Nephron (organoid): ENCODE results near the gene GNPTG.

ENCODE experiments used
- H3K27ac Mint-ChIP-seq, 3 experiments: 2 replicates each; pipeline ENCODE4 v1.8.0; 2020; ENCODE audit warnings: mixed read lengths in 3 of 3, mild to moderate bottlenecking in 2 of 3, moderate library complexity in 1 of 3
- H3K27me3 Mint-ChIP-seq: 2 replicates; pipeline ENCODE4 v1.8.0; 2021; ENCODE audit warnings: low read depth, mild to moderate bottlenecking, moderate library complexity, mixed read lengths
- H3K36me3 Mint-ChIP-seq: 2 replicates; pipeline ENCODE4 v1.8.0; 2020; ENCODE audit warnings: low read depth, mixed read lengths
- H3K4me1 Mint-ChIP-seq: 2 replicates; pipeline ENCODE4 v1.8.0; 2020; ENCODE audit warnings: mixed read lengths
- H3K4me3 Mint-ChIP-seq, 3 experiments: 2 replicates each; pipeline ENCODE4 v1.8.0; 2020; ENCODE audit warnings: mild to moderate bottlenecking in 3 of 3, mixed read lengths in 3 of 3, moderate library complexity in 2 of 3
- H3K9me3 Mint-ChIP-seq: 2 replicates; pipeline ENCODE4 v1.8.0; 2020; ENCODE audit warnings: mixed read lengths
- TF ChIP-seq, protein P1 (sequence below), 3 experiments: fragments of 200-600 bp; sonication (generic); IDR thresholded peaks; one replicate each; pipeline ENCODE4 v1.5.0; 2021; ENCODE audit warnings: antibody characterized with exemption in 3 of 3; ENCODE audit not compliant: unreplicated experiment in 3 of 3

The GNPTG gene

DNA sequence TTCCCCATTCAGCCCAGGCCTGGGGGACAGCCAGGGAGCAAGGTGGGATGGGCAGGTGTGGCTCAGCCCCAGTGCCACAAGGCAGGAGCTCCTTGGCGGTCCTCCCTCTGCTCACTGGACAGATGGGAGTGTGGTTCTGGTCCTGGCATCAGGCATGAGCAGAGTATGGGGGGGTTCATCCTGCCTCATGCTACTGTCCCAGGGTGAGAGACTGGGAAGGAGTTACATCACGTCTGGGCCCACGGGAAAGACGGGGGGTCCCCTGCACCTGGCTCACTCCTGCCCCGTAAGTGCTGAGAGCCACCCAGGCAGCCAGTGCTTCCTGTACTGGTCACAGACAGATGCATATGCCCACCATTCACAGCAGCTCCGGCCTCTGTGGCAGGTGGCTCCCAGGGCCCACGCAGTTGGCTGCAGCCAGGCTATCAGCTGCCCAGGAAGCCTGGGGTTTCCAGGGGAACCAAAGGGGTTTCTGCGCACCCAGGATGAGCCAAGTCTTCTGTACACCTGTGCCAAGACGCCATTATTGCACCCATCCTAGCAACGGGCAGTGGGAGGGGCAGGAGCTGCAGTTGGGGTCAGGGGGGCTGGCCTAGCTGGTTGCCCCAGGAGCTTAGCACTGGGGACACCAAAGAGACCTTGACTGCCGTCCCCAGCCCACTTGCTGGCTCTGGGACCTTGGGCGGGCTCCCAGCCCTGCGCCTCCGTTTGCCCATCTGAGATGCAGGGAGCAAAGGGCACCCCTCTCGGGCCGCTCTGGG is 16.3 kb upstream of the GNPTG start:
- no peaks in the 10 kb centered on the region for H3K36me3 Mint-ChIP-seq
- peak overlapping the region in 1 of 3 experiments; percentile 12 for H3K4me3 Mint-ChIP-seq
- no peaks in the 10 kb centered on the region for H3K4me1 Mint-ChIP-seq
- H3K27me3 Mint-ChIP-seq: peaks cover 63% of the 10 kb centered on the region
- H3K27ac Mint-ChIP-seq: no peak overlapping the region
- H3K9me3 Mint-ChIP-seq: no peaks in the 10 kb centered on the region
- TF ChIP-seq, protein P1, sequence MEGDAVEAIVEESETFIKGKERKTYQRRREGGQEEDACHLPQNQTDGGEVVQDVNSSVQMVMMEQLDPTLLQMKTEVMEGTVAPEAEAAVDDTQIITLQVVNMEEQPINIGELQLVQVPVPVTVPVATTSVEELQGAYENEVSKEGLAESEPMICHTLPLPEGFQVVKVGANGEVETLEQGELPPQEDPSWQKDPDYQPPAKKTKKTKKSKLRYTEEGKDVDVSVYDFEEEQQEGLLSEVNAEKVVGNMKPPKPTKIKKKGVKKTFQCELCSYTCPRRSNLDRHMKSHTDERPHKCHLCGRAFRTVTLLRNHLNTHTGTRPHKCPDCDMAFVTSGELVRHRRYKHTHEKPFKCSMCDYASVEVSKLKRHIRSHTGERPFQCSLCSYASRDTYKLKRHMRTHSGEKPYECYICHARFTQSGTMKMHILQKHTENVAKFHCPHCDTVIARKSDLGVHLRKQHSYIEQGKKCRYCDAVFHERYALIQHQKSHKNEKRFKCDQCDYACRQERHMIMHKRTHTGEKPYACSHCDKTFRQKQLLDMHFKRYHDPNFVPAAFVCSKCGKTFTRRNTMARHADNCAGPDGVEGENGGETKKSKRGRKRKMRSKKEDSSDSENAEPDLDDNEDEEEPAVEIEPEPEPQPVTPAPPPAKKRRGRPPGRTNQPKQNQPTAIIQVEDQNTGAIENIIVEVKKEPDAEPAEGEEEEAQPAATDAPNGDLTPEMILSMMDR (IDR thresholded peaks at IDR 0.05; ENCODE audit: unreplicated experiment in 3 of 3): no peak

DNA sequence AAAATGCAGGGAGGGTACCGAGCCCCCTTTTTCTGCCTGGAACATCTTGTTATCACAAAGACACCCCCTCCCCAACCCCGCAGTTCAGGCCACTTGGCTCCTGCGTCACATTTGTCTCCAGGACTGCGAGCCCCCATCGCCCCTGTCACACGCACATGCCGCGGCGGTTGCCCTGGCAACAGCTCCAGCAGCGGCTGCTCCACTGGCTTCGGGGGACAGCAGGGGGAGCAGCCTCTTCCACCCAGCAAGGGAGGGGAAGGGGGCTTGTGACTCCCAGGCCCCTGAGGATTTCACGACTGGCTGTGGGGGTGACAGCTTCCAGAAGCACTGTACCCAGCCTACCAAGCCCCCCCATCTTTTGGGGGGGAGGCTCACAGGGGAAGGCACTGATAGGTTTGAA is 15.7 kb upstream of the GNPTG start:
- Mint-ChIP-seq H3K27me3 (peaks cover 57% of the 10 kb centered on the region), H3K4me1 (no peaks in the 10 kb centered on the region), H3K9me3 (no peaks in the 10 kb centered on the region), H3K27ac (no peak overlapping the region), H3K36me3 (no peaks in the 10 kb centered on the region), H3K4me3 (no peak overlapping the region)
- TF ChIP-seq, protein P1 (IDR thresholded peaks at IDR 0.05; ENCODE audit: unreplicated experiment in 3 of 3): no peak

DNA sequence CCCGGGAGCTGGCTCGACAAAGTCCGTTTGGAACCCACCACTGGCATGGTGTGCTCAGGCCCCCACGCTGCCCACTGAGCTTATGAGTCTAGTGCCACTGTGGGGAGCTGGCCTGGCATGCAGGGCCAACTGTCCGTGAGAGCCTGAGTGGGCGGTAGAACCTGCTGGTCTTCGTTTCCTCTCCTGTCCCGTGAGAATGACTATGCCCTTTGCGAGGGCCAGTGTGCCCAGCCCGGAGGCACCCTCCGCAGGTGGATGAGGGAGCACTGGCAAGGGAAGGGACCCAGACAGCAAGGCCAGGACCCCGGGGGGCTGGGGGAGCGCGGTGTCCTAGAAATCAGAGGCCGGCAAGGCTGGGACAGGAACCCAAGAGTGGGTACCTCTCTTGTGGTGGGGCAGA is 15.1 kb upstream of the GNPTG start:
- Mint-ChIP-seq H3K4me1 (no peaks in the 10 kb centered on the region), H3K27me3 (peaks cover 51% of the 10 kb centered on the region), H3K9me3 (no peaks in the 10 kb centered on the region), H3K4me3 (no peak overlapping the region), H3K36me3 (no peaks in the 10 kb centered on the region), H3K27ac (no peak overlapping the region)
- TF ChIP-seq, protein P1 (IDR thresholded peaks at IDR 0.05; ENCODE audit: unreplicated experiment in 3 of 3): no peak

DNA sequence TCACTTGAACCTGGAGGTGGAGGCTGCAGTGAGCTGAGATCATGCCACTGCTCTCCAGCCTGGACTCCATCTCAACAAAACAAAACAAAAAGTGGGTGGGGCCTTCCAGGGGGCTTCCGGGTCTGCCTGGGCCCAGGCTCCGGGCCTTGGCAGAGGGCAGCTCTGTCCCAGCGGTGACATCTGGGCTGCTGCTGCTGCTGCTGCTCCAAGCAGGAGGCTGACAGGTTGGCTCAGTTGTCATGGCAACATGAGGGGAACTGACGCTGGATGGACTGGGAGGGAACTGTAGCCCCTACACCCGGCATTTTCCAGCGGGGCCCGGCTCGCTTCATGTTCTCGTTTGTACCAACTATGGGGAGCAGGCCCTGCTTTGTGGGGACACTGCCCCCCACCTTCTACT is 14.2 kb upstream of the GNPTG start:
- Mint-ChIP-seq H3K4me1 (no peaks in the 10 kb centered on the region), H3K27me3 (peaks cover 42% of the 10 kb centered on the region), H3K4me3 (no peak overlapping the region), H3K27ac (no peak overlapping the region), H3K9me3 (no peaks in the 10 kb centered on the region), H3K36me3 (no peaks in the 10 kb centered on the region)
- TF ChIP-seq, protein P1 (IDR thresholded peaks at IDR 0.05; ENCODE audit: unreplicated experiment in 3 of 3): no peak

DNA sequence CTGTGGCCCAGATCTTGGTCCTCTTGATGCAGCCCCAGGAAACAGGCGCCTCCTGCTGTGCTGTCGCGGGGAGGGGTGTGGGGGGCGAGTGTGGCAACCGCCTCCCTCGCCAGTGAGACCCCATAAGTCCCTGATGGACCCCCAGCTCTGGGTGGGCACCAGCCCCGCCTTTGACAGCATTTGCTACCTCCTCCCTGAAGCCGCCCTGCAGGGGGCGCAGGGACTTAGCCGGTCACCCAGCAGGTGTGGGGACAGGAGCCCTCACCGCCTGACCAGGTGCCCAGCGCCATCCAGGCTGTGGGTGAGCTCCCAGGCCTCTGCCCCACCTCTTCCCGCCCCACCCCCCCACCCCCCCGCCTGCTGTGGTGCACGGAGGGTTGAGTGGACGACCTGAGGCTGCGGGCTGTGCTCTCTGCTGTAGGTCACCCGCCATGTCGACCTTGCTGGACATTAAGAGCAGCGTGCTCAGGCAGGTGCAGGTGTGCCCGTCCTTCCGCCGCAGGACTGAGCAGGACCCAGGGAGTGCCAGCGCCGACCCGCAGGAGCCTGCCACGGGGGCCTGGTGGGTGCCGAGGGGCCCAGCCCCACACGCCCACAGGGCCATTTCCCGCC is 13.5 kb upstream of the GNPTG start:
- no peaks in the 10 kb centered on the region for H3K9me3 Mint-ChIP-seq
- H3K27me3 Mint-ChIP-seq: peaks cover 45% of the 10 kb centered on the region

More for the DNA sequence above, 13.5 kb upstream of the GNPTG start:
- Mint-ChIP-seq H3K27ac (no peak overlapping the region), H3K4me1 (peaks cover 4% of the 10 kb centered on the region), H3K36me3 (no peaks in the 10 kb centered on the region), H3K4me3 (no peak overlapping the region)
- TF ChIP-seq, protein P1 (IDR thresholded peaks at IDR 0.05; ENCODE audit: unreplicated experiment in 3 of 3): peak; percentile 37 to 53 (median 48)
